DOHH2 (cell line): Measurements from ENCODE around the gene GRIN1.

ENCODE experiments used
- H3F3A ChIP-seq: fragments of 200-600 bp; sonication (generic), shearing (Covaris generic); 2 replicates; pipeline ENCODE4 v1.6.0; 2016; ENCODE audit warnings: antibody characterized with exemption, mild to moderate bottlenecking; ENCODE audit not compliant: control insufficient read depth, insufficient read depth
- H3K27ac ChIP-seq: fragments of 200-600 bp; sonication (generic); 2 replicates; pipeline ENCODE4 v1.5.1; 2014; ENCODE audit warnings: low read depth, mild to moderate bottlenecking, low read length, moderate library complexity
- H3K27me3 ChIP-seq: fragments of 200-600 bp; sonication (generic); 2 replicates; pipeline ENCODE4 v1.6.1; 2014; ENCODE audit warnings: mild to moderate bottlenecking, low read length, mixed read lengths; ENCODE audit not compliant: control insufficient read depth
- H3K36me3 ChIP-seq: fragments of 200-600 bp; sonication (generic); 2 replicates; pipeline ENCODE4 v1.6.1; 2014; ENCODE audit warnings: mild to moderate bottlenecking, low read length, moderate library complexity, mixed read lengths; ENCODE audit not compliant: control insufficient read depth
- H3K4me1 ChIP-seq: fragments of 200-600 bp; sonication (generic); 2 replicates; pipeline ENCODE4 v1.6.1; 2014; ENCODE audit warnings: mild to moderate bottlenecking, low read length, mixed read lengths; ENCODE audit not compliant: control insufficient read depth
- H3K4me2 ChIP-seq: fragments of 200-600 bp; sonication (generic); 2 replicates; pipeline ENCODE4 v1.6.0; 2014; ENCODE audit warnings: mild to moderate bottlenecking, low read length, moderate library complexity
- H3K4me3 ChIP-seq: fragments of 200-600 bp; sonication (generic); 2 replicates; pipeline ENCODE4 v1.5.1; 2014; ENCODE audit warnings: mild to moderate bottlenecking, low read length, mixed read lengths
- H3K79me2 ChIP-seq: fragments of 200-600 bp; sonication (generic); 2 replicates; pipeline ENCODE4 v1.6.1; 2014; ENCODE audit warnings: mild to moderate bottlenecking, low read length, mixed read lengths; ENCODE audit not compliant: control insufficient read depth
- H3K9me2 ChIP-seq: fragments of 200-600 bp; sonication (generic); replicated peaks from 2 replicates; pipeline ENCODE4 v1.6.1; 2014; ENCODE audit warnings: mild to moderate bottlenecking, low read length, mixed read lengths; ENCODE audit not compliant: control insufficient read depth
- H3K9me3 ChIP-seq: fragments of 200-600 bp; sonication (generic); 2 replicates; pipeline ENCODE4 v1.6.1; 2014; ENCODE audit warnings: antibody characterized with exemption, low read length, mixed read lengths; ENCODE audit not compliant: control insufficient read depth, insufficient read depth
- H4K20me1 ChIP-seq: fragments of 200-600 bp; sonication (generic); 2 replicates; pipeline ENCODE4 v1.6.0; 2014; ENCODE audit warnings: low read depth, mild to moderate bottlenecking, antibody characterized with exemption, low read length, moderate library complexity; ENCODE audit not compliant: control insufficient read depth, insufficient read depth
- CTCF ChIP-seq: fragments of 200-600 bp; sonication (generic); IDR thresholded peaks from one replicate; pipeline ENCODE4 v1.5.1; 2014; ENCODE audit warnings: antibody characterized with exemption, mild to moderate bottlenecking, low read depth, low read length; ENCODE audit not compliant: poor library complexity, severe bottlenecking
- EZH2phosphoT487 ChIP-seq: fragments of 200-600 bp; sonication (generic); IDR thresholded peaks from 2 replicates; pipeline ENCODE4 v1.6.1; 2017; ENCODE audit warnings: borderline replicate concordance, mild to moderate bottlenecking, antibody characterized with exemption, low read length, moderate library complexity, mixed read lengths

GRIN1 gene

GRCh38 chr9:137205126-137206069 is 66.4 kb downstream of the GRIN1 start, which contains the start of the genes NDOR1 and TMEM203:
TSS of gene NDOR1 (plus strand) at chr9:137205700. CDS start at chr9:137205778, 78 bp downstream.
TSS of gene TMEM203 (minus strand) at chr9:137205648. CDS start at chr9:137205414, 234 bp downstream.
- Histone ChIP-seq H3K4me1 (peaks cover 52% of the 10 kb centered on the region), H3K36me3 (peaks cover 36% of the 10 kb centered on the region), H3F3A (peaks cover 6% of the 10 kb centered on the region), H3K9me3 (no peaks in the 10 kb centered on the region), H3K27me3 (no peaks in the 10 kb centered on the region), H3K27ac (peak within 1 kb of the TSS; percentile 45), H3K4me3 (peak within 1 kb of the TSS; percentile 99), H4K20me1 (peaks cover 5% of the 10 kb centered on the region; the same call in 1 of the 2 replicates), H3K4me2 (peak within 1 kb of the TSS; percentile 92), H3K9me2 (no peaks in the 10 kb centered on the region), H3K79me2 (peaks cover 76% of the 10 kb centered on the region)
- TF ChIP-seq EZH2phosphoT487 = no peak
- no peak for TF ChIP-seq CTCF

GRCh38 chr9:137206602-137207001 is 67.6 kb downstream of the GRIN1 start:
- peaks cover 5% of the 10 kb centered on the region; the same call in 1 of the 2 replicates for H4K20me1 ChIP-seq
- peaks cover 46% of the 10 kb centered on the region for H3K4me1 ChIP-seq
- H3K9me2 ChIP-seq = no peaks in the 10 kb centered on the region
- TF ChIP-seq EZH2phosphoT487 (no peak), CTCF (no peak)
- H3K9me3 ChIP-seq = no peaks in the 10 kb centered on the region
- H3K27me3 ChIP-seq = no peaks in the 10 kb centered on the region
- peaks cover 40% of the 10 kb centered on the region for H3K36me3 ChIP-seq
- peaks cover 6% of the 10 kb centered on the region for H3F3A ChIP-seq
- H3K27ac ChIP-seq = no peak overlapping the region
- H3K4me2 ChIP-seq = peak overlapping the region; percentile 92
- peaks cover 69% of the 10 kb centered on the region for H3K79me2 ChIP-seq
- peak overlapping the region; percentile 99 for H3K4me3 ChIP-seq

- H3K4me1 ChIP-seq = peaks cover 10% of the 10 kb centered on the region
- no peak for TF ChIP-seq EZH2phosphoT487
- no peak for TF ChIP-seq CTCF
- no peak overlapping the region for H3K4me2 ChIP-seq
- no peaks in the 10 kb centered on the region for H3F3A ChIP-seq
- H4K20me1 ChIP-seq = no peaks in the 10 kb centered on the region
- no peak overlapping the region for H3K27ac ChIP-seq
- no peaks in the 10 kb centered on the region for H3K9me2 ChIP-seq
- no peak overlapping the region for H3K4me3 ChIP-seq
- H3K9me3 ChIP-seq = no peaks in the 10 kb centered on the region
- H3K36me3 ChIP-seq = peaks cover 48% of the 10 kb centered on the region
- H3K79me2 ChIP-seq = peaks cover 19% of the 10 kb centered on the region
- H3K27me3 ChIP-seq = no peaks in the 10 kb centered on the region
Measured at GRCh38 chr9:137211532-137211931, 72.6 kb downstream of the GRIN1 start.
